ENCODE data around the gene PLEK2. TPM values are rescaled to one million over a fixed set of nuclear protein-coding genes. Genes with fewer than 3 reads are reported as not detected.
A peak's percentile ranks its signal among the peaks of the same experiment; 100 is the strongest.

PLEK2 gene
- total RNA-seq, 3 donors from 2014 or later = 15.0 to 41.7 (median 30.8) TPM

DNA sequence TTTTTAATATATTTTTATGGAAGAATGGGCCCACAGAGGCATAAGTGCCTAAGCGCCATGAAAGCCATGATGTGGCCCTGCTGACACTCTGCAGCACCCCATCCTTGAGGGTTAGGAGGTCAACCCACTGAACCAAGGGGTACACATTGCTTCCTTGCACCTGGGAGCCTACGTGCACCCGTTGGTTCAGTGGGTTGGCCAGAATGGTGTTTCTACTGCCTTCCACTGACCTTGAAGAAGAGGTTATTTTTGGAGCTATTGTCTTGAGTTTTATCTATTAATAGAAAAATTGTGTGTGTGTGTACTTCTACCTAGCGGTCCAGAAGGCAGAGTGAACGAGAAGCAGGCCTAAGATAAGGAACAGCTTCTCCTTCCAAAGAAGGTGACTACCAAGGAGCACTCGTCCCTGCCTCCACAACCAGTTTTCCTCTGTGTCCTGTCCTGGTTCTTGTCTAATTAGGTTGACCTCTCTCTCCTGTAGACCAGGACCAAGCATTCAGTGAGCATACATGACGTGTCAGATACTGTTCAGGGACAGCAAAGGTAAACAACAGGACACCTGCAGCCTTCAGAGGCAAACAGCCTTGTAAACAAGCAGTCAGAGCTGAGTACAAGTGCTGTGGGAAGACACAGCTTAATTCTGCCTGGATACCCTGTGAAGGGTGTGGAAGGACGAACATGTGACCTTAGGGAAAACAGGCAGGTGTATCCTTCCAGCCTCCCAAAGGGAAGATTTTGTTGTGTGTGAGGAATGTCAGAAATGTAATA is 30.4 kb upstream of the PLEK2 start:
- H3K4me1 ChIP-seq (ENCODE audit: low read depth) = peaks cover 23% of the 10 kb centered on the region
- no peak overlapping the region for H3K4me3 ChIP-seq
- H3K36me3 ChIP-seq (ENCODE audit: low read depth) = no peaks in the 10 kb centered on the region
- ATAC-seq = peak; percentile 33
- intact Hi-C loops (cut with DNase I, micrococcal nuclease) = no loop called here
- DNase-seq = no peak
- TF ChIP-seq, protein P1, sequence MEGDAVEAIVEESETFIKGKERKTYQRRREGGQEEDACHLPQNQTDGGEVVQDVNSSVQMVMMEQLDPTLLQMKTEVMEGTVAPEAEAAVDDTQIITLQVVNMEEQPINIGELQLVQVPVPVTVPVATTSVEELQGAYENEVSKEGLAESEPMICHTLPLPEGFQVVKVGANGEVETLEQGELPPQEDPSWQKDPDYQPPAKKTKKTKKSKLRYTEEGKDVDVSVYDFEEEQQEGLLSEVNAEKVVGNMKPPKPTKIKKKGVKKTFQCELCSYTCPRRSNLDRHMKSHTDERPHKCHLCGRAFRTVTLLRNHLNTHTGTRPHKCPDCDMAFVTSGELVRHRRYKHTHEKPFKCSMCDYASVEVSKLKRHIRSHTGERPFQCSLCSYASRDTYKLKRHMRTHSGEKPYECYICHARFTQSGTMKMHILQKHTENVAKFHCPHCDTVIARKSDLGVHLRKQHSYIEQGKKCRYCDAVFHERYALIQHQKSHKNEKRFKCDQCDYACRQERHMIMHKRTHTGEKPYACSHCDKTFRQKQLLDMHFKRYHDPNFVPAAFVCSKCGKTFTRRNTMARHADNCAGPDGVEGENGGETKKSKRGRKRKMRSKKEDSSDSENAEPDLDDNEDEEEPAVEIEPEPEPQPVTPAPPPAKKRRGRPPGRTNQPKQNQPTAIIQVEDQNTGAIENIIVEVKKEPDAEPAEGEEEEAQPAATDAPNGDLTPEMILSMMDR (IDR thresholded peaks at IDR 0.05) = no peak
- H3K9me3 ChIP-seq = no peaks in the 10 kb centered on the region

DNA sequence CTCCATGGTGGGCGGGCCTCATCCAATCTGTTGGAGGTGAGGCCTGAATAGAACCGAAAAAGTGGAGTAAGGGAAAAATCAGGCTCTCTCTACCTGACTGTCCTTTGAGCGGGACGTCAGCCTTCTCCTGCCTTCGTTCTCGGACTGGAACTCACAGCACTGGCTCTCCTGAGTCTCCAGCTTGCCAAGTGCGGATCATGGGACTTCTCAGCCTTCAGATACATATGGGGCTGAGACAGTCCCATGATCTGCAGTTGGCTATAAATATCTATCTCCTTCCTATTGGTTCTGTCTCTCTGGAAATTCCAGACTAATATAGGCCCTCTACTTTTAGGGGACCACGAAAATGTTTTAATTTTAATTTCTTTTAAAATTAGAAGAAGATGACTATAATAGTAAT is 29.7 kb upstream of the PLEK2 start:
- intact Hi-C loops (cut with DNase I, micrococcal nuclease) = no loop called here
- TF ChIP-seq, protein P1 (IDR thresholded peaks at IDR 0.05) = no peak
- H3K4me1 ChIP-seq (ENCODE audit: low read depth) = peaks cover 18% of the 10 kb centered on the region
- ATAC-seq = no peak
- no peaks in the 10 kb centered on the region for H3K36me3 ChIP-seq (ENCODE audit: low read depth)
- no peaks in the 10 kb centered on the region for H3K9me3 ChIP-seq
- no peak for DNase-seq
- H3K4me3 ChIP-seq = no peak overlapping the region

DNA sequence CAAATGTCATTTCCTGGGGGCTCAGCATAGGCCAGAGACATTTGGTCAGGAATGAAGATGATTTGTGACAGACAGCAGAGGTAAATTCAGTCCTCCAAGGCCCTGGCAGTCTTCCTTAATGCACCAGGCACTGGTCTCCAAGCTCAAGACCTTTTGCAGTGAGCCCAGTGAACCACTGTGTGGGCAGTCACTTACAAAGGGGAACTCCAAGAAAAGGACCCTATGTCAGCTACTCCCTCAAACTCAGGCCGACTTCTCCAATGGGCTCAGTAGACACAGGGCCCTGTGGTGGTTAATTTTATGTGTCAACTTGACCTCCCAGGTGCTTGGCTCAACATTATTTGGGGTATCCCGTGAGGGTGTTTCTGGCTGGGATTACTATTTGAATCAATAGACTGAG is 29.3 kb upstream of the PLEK2 start:
- no peaks in the 10 kb centered on the region for H3K36me3 ChIP-seq (ENCODE audit: low read depth)
- H3K4me1 ChIP-seq (ENCODE audit: low read depth) = peaks cover 18% of the 10 kb centered on the region
- intact Hi-C loops (cut with DNase I, micrococcal nuclease) = no loop called here
- H3K4me3 ChIP-seq = no peak overlapping the region
- DNase-seq = no peak
- no peak for ATAC-seq
- TF ChIP-seq, protein P1 (IDR thresholded peaks at IDR 0.05) = no peak
- H3K9me3 ChIP-seq = no peaks in the 10 kb centered on the region

DNA sequence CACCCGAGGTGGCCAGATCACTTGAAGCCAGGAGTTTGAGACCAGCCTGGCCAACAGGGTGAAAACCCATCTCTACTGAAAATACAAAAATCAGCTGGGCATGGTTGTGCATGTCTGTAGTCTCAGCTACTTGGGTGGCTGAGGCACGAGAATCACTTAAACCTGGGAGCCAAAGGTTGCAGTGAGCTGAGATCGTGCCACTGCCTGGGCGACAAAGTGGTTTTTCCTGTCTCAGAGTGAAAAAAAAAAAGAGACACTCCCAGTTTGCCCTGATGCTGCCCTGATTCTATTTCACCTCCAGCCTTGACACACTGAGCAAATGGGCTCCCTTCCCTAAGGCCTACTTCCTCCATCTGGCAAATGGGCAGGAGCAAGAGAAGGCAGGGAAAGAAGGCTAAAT is 28.5 kb upstream of the PLEK2 start:
- DNase-seq (peak in 2 of 3 donors; percentile 55), ATAC-seq (peak; percentile 84)
- Histone ChIP-seq H3K9me3 (no peaks in the 10 kb centered on the region), H3K4me1 (ENCODE audit: low read depth) (peaks cover 18% of the 10 kb centered on the region), H3K4me3 (no peak overlapping the region), H3K36me3 (ENCODE audit: low read depth) (no peaks in the 10 kb centered on the region)
- TF ChIP-seq, protein P1 (IDR thresholded peaks at IDR 0.05) = no peak
- intact Hi-C loops (cut with DNase I, micrococcal nuclease) = no loop called here

DNA sequence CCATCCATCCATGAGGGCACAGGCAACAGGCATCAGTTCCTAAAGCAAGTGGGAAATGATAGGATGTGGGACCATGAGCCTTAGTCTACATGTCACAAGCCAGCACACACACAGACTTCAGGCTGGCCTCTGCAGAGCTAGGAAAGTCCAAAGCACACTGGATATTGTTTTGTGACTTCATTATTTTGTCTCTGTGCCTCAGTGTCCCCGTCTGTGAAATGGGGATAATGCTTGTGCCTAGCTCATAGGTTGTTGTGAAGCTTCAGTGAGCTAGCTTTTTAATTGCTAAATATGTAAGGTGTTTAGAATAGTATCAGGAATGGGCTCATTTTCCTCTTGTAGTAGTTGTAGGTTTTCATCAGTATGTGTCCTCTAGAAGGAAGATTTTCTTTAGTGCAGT is 27.0 kb upstream of the PLEK2 start:
- DNase-seq (no peak), ATAC-seq (no peak)
- Histone ChIP-seq H3K4me1 (ENCODE audit: low read depth) (peaks cover 18% of the 10 kb centered on the region), H3K36me3 (ENCODE audit: low read depth) (no peaks in the 10 kb centered on the region), H3K4me3 (no peak overlapping the region), H3K9me3 (no peaks in the 10 kb centered on the region)
- TF ChIP-seq, protein P1 (IDR thresholded peaks at IDR 0.05) = no peak
- intact Hi-C loops (cut with DNase I, micrococcal nuclease) = no loop called here
